GM12864 (cell line): ENCODE results near the gene TCF15.

Experiments used
- DNase-seq: peaks from one replicate; pipeline ENCODE4 v3.0.0-alpha.2; 2011; ENCODE audit warnings: low read depth
- H3K4me3 ChIP-seq: 2 replicates; pipeline ENCODE4 v1.5.1; 2011; ENCODE audit warnings: mild to moderate bottlenecking, low read depth, low read length, control low read depth
- TF ChIP-seq, protein P1 (sequence below): IDR thresholded peaks from 2 replicates; pipeline ENCODE4 v1.5.1; 2011; ENCODE audit warnings: low read depth, mild to moderate bottlenecking, moderate library complexity, low read length, control low read depth, inconsistent platforms; ENCODE audit errors: missing control alignments

Gene TCF15

DNA sequence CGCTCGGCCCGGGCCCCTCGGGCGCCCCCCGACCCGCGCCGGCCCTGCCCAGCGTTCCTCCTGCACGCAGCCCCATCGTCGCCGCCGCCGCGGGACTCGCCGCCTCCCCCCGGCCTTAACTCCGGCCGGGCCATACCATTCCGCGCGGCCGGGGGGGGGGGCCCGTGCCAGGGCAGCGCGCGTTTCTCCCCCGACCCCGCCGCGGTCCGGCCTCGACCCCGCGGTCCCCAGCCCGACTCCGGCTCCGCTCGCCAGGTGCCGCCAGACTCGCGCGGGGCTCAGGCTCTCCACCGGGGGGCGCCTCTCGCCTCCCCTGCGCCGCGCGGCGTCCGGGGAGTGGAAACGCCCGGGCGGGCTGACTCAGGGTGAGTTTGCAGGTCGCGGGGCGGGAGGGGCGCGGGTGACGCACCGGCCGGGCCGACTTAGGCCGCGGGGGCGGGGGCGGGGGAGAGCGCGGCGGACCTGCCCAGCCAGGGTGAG lies 43.0 kb upstream of the TCF15 start, which contains the start of gene SRXN1:
TSS of gene SRXN1 (minus strand) at position 91 of the 480 bp plus-strand sequence. CDS start at position 76, 15 bp downstream.
- peak; percentile 55 for DNase-seq
- H3K4me3 ChIP-seq, result peak within 1 kb of the TSS; percentile 83
- TF ChIP-seq, protein P1, sequence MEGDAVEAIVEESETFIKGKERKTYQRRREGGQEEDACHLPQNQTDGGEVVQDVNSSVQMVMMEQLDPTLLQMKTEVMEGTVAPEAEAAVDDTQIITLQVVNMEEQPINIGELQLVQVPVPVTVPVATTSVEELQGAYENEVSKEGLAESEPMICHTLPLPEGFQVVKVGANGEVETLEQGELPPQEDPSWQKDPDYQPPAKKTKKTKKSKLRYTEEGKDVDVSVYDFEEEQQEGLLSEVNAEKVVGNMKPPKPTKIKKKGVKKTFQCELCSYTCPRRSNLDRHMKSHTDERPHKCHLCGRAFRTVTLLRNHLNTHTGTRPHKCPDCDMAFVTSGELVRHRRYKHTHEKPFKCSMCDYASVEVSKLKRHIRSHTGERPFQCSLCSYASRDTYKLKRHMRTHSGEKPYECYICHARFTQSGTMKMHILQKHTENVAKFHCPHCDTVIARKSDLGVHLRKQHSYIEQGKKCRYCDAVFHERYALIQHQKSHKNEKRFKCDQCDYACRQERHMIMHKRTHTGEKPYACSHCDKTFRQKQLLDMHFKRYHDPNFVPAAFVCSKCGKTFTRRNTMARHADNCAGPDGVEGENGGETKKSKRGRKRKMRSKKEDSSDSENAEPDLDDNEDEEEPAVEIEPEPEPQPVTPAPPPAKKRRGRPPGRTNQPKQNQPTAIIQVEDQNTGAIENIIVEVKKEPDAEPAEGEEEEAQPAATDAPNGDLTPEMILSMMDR, result peak; percentile 52

DNA sequence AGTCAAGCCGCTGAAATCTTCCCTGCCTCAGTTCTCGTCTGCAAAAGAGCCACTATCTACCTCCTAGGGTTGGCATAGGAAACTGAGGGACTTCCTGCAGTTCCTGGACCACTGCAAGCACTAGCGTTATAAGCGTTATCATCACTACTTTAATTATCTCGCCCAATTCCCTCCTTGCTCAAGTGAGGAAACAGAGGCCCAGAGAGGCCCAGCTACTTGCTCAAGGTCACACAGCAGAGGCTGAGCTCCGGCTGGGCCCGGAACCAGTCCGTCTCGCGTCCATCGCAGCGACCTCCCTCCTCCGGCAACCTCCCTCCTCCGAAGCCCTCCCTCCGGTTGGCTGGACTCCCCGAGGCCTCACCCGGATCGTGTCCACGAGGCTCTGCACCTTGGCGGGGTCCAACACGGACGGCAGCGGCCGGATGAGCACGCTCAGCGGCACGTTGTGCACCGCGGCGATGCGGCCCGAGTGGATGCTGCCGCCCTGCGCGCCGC lies 42.6 kb upstream of the TCF15 start:
- TF ChIP-seq, protein P1, result no peak
- peak overlapping the region; percentile 83 for H3K4me3 ChIP-seq
- DNase-seq, result no peak

DNA sequence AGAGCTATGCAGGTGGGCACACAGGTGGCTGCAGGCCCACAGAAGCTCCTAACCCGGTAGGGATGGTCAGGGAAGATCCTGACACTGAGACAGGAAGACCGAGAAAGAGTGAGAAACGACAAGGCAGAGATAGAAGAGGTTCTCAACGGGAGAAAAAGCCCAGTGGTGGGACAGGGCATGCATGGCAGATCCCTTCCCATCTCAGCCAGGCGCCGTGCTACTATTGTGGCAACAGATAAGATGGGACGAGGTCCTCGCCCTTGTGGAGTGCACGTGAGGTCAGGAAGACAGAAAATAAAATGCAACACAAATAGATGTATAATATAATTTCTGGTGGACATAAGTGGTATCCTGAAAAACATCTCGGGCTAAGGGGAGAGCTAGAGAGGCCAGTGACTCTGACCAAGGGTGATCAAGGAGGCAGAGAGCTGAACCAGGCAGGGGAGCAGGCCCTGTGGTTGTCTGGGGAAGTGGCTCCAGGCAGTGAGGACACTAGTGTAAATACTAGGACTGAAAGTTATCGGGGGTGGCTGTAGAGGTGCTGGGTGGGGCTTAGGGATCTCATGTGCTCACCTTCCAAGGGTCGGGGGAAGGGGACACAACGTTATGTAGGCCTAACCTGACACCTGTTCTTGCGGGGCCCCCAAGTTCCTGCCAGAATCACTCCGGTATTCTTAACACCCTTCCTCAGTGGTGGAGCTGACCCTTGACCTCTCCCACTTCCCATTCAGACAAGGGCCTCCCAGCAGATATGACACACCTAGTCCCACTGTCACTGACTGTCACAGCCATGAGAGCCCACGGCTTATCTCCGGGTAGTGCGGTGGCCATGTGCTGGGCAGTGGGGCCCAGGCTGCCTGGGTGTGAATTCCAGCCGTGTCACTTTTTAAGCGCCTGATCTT lies 41.9 kb upstream of the TCF15 start:
- H3K4me3 ChIP-seq, result peak overlapping the region; percentile 83
- DNase-seq, result no peak
- TF ChIP-seq, protein P1, result no peak

DNA sequence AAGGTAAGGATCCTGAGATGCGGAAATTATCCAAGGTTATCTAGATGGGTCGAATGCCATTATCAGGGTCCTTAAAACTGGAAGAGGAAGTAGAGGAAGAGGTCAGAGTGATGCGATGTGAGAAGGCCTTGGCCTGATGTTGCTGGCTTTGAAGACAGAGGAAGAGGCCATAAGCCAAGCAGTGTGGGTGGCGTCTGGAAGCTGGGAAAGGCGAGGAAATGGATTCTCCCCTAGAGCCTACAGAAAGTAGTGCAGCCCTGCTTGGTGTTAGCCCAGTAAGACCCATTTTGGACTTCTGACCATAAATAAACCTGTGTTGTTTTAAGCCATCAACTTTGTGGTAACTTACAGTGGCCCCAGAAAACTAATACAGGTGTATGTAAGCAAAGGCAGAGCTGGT lies 40.8 kb upstream of the TCF15 start:
- no peak for DNase-seq
- TF ChIP-seq, protein P1, result peak; percentile 21
- H3K4me3 ChIP-seq, result no peak overlapping the region

DNA sequence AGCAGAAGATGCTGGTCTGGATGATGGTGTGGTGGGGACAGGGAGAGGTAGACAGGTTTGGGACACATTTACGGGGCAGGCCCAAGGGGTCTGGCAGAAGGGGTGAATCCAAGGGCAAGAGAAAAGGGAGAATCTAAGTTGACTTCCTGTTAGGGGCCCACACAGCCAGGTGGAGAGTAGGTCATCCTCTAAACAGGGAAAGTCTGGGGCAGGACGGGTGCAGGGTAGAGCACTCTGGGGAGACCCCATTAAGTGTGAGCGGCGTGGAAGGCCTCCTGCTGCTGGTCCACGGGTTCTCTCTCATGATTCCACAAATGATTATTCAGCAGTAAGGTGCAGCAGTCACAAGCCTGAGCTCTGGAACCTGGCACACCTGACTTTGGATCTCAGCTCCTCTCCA lies 40.2 kb upstream of the TCF15 start:
- H3K4me3 ChIP-seq, result no peak overlapping the region
- no peak for DNase-seq
- TF ChIP-seq, protein P1, result no peak

DNA sequence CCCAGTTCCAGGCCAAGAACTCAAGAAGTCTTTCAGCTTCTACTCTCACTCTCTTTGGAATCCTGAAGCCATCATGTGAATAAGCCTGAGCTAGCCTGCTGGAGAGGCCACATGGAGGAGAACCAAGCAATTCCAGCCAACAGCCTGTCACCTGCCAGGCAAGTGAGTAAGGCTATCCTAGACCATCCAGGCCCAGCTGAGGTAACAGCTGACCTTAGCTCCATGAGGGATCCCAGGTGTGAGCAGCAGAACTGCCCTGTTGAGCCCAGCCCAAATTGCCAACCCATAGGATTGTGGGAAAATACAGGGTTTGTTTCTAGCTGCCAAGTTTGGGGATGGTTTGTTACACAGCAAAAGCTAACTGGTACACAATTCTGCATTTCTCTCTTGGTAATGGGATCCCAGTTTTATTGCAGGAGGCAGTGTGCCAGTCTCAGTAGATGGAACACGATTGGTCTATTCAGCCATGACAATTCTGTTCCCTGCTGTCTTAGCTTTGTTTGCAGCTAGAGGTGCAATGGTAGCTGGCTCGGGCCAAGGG lies 37.4 kb upstream of the TCF15 start:
- H3K4me3 ChIP-seq, result no peak overlapping the region
- DNase-seq, result no peak
- TF ChIP-seq, protein P1, result no peak
